Measurements from ENCODE around the gene ARL6IP4.
A peak's percentile ranks its signal among the peaks of the same experiment; 100 is the strongest.

Gene ARL6IP4

DNA sequence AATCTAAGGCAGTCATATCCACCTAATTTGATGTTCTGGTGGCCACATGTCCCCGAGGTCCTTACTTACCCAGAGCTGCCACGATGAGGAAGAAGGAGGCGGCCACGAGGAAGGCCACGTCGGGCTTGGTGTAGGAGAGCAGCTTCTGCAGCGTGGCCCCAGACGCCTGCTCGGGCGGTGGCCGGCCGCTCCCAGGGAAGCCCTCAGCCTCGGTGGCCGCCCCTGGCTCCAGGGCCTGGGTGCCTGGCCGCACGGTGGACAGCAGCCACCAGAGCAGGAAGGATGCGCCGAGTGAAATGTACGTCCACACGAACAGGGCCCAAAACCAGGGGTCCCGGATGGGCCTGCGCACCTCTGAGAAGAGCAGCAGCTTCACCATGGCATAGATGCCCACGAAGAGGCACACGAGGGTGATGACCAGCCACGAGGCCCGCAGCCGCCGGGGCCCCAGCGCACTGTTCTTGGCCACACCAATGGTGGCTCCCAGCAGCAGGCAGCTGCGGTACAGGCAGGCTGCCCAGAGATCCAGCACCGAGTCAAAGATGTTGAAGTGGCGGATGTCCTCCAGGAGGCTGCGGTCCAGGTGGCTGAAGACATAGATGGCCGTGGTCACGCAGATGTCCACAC is 20.8 kb upstream of the ARL6IP4 start:
- no peak for DNase-seq

- DNase-seq, result no peak
These were observed 20.3 kb upstream of the ARL6IP4 start for GRCh38 chr12:122960193-122960569.

DNA sequence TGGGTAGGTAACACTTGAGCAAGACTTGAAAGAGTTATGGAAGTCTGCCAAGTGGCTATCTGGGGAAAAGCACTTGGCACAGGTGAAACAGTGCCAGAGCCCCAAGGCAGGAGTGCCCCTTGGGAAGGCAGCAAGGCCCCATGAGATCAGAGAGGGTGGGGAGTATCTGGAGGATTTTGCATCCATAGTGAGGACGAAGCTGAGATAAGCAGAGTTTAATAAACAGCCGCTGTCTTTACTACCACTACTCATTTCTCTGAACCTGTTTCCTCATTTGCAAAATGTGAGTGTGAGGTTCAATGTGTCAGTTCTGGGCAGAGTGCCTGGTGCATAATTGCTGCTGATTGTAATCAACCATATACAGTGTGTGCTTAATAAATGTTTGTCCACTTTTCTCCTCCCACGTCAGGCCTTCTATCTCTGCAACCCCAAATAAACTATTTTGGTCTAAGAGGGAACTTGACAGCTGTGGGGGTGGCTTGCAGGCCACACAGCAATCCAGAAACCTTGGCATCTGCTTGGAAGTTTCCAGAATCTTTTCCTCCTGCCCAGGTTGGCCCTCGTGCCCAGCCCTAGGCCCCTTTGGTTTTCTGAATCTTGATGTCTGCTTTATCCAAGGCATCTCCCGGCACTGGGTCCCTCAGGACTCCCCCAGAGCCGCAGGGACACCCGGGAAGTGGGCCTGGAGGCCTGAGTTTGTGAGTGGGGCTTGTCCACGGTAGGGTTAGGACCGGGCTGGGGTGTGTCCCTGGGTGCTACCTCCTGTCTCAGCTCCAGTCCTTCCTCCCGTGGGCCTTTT is 18.8 kb upstream of the ARL6IP4 start:
- DNase-seq, result no peak

DNA sequence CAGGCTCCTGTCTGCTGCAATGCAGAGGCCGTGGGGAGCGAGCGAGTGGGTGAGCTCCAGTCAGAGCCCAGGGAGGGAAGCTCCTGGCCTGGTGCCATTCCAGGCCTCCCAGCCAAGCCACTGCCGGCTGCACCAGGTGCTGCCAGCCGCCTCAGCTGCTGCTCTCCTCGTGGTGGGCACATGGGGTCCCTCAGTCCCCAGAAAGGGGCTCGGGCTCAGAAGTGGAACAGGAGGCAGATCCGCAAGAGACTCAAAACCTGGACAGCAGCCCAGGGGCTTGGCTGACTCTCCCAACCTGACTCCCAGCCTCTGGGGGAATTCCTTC is 16.6 kb upstream of the ARL6IP4 start:
- DNase-seq, result no peak

GRCh38 chr12:122964439-122965257 is 15.8 kb upstream of the ARL6IP4 start:
- no peak for DNase-seq

DNA sequence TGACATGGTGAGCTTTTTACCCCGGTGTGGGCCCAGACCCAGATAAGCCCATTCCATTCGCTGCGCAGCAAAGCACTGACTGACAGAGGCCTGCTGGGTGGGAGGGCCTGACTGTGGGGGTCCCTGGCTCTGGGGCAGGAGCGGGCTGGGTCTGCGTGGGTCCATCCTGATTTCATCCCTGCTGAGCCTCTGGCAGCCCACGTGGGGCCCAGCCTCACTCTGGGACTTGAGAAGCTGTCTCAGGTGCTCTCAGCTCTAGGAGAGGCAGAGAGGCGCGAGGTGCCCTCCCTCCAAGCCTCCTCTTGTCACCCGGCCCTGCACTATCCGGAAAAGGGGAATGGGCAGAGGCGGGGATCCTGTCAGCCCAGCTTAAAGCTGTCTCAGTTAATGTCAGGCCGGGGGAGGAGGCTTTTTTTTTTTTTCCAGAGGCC is 15.1 kb upstream of the ARL6IP4 start:
- DNase-seq, result no peak

GRCh38 chr12:122965851-122966742 is 14.4 kb upstream of the ARL6IP4 start, which contains the start of gene ABCB9:
Gene ABCB9 (minus strand): TSS chr12:122966463. CDS start chr12:122960235, 6,228 bp downstream.
- peak; percentile 85 for DNase-seq

DNA sequence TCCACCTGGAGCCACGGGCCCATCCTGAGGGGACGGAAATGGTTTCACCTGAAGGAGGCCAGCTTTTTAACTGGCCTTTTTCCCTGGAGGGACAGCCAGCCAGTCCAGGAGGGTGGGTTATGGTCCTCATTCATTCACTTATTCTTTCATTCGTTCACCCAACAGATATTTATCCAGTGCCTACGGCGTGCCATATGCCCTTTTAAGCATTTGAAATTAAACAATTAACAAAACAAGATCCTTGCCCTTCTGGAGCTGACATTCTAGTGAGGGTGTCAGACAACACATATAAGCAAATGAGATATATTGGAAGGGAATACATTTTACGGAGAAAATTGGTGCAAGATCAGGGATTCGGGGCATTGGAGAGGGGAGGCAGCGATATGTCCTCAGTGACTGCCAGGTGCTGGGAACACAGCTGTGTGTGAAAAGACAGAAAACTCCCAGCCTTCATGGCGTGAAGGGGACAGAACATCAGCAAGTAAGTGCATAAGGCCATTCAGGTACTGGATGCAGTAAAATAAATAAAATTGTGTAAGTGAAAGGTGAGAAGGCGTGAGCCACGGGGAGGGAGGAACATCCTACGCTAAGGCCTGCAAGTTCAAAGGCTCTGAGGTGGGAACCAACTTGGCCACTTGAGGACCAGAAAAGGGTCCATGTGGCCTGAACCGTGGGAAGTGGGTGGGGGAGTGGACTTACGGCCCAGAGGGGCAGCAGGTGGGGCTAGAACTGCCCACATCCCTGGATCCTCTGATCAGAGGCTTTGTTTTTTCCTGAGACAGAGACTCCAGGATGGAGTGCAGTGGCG is 13.5 kb upstream of the ARL6IP4 start:
- no peak for DNase-seq

DNA sequence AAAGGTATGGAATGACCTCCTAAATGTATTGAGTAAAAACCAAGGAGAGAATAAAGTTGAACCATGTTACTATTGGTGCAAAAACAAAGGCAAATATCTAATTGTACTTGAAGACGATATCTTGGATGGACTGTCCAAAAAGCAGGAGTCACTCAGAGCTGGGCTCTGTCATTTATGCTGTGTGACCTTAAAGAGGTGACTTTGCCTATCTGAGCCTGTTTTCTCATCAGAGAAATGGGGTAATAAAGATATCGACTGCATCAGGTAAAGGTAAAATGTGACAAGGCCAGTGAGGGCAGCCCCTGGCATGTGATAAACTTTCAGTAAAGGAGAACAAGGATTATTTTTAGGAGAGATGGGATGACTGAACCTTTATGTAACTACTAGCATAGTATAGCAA is 12.4 kb upstream of the ARL6IP4 start:
- no peak for DNase-seq

DNA sequence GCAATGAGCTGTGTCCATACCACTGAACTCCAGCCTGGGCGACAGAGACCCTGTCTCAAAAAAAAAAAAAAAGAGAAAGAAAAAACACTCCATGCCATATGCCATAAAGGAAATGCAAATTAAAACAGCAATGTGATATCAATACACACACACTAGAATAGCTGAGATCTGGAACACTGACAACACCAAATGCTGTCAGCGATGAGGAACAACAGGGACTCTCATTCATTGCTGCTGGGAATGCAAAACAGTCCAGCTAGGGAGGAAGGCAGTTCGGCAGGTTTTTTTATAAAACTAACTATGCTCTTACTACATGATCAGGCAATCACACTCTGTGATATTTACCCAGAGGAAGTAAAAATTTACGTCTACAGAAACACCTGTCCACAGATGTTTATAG is 10.8 kb upstream of the ARL6IP4 start:
- no peak for DNase-seq

- peak; percentile 98 for DNase-seq
These were observed 6.1 kb upstream of the ARL6IP4 start for GRCh38 chr12:122974274-122974891.

DNA sequence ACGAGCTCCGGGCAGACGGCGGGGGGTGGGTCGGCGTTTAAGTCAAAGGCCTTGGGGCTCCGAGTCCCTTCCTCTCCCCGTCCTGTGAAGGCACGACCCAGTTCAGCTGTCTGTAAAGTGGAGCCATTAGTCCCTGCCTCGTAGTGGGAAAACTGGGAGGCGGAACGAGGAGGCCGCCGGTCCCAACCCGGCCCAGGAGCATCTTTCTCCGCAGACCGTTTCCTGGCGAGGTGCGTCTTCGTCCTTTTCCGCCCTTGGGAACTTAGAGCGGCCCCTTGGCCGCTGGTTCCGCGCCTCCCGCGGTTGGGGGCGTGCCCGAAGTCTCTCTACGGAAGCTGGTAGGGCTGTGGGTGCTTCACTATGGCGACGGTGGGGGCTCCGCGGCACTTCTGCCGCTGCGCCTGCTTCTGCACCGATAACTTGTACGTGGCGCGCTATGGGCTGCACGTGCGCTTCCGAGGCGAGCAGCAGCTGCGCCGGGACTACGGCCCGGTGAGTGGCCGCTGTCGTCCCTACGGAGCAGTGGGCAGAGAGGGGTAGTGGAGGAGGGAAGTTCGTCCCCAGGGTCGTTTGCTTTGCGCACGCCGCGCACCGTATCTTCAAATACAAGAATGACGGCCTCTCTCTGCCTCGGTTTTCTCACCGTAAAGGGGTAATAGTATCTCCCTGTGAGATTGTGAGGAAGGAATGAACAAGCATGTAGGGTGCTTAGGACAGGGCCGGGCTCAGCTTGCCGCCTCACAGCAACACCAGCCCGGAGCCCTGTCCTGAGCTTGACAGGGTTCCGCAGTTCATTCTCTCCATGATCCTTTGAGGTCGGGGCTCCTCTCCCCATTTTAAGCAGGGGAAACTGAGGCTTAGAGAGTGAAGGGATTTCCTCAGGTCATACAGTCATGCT is 5.3 kb upstream of the ARL6IP4 start, which contains the start of gene OGFOD2:
Gene OGFOD2, plus strand, starts transcription at position 353 of the 898 bp plus-strand sequence. Its CDS starts 8 bp downstream, at position 361.
- peak; percentile 87 for DNase-seq

DNA sequence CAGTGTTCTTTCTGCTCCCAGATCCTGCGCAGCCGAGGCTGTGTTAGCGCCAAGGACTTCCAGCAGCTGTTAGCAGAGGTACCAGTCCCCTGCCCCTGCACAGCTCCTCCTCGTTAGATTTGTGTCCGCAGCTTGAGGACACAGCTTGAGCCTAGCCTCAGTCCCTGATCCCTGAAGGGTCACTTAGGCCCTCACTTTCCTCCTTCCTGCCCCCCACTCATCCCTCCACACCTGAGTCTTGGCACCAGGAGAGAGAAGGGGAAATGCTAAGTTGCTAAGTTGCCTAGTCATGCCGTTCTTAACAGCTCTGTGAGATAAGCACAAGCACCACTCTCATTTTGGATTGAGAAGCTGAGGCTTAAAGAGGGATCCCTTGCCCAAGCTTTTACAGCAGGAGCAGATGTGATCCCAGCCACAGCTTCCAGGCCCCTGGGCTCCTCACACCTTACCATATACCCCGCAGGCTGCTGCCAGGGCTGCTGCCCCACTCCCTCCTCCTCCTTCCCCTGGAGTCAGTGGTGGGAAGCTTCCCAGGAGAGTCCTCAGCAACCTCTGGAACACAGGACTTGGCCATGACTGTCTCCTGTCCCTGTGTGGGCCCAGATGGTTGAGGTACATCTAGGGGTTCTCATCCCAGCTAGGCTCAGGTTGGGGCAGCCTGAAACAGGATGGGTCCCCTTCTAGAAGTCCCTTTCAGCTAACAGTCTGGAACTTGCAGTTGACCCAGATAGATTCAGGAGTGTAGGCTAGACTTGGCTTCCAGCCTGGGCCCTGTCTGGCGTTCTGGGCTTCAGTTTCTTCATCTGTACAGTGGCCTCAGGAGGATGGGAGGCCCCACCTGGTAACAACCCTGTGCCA is 4.5 kb upstream of the ARL6IP4 start:
- DNase-seq, result no peak

GRCh38 chr12:122976648-122976975 is 3.9 kb upstream of the ARL6IP4 start:
- DNase-seq, result no peak

DNA sequence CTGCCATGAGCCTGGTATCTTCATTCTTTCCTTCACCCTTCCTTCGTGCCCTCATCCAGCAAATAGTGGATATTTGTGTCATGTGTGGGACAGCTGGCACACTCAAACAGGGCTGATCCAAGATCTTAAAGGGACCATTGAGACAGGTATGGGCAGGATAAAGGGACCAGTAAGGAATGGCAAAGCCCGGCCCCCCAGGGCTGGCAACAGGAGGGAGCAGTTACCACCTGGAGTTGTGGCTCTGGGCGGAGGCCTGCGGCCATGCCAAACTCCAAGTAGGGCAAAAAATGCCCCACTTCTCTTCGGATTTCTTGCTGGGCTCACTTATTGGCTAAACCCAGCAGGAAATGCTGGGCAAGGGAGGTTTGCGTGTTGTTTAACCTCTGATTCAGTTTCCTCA is 3.3 kb upstream of the ARL6IP4 start:
- DNase-seq, result no peak

GRCh38 chr12:122977655-122978392 is 2.7 kb upstream of the ARL6IP4 start:
- DNase-seq, result no peak

DNA sequence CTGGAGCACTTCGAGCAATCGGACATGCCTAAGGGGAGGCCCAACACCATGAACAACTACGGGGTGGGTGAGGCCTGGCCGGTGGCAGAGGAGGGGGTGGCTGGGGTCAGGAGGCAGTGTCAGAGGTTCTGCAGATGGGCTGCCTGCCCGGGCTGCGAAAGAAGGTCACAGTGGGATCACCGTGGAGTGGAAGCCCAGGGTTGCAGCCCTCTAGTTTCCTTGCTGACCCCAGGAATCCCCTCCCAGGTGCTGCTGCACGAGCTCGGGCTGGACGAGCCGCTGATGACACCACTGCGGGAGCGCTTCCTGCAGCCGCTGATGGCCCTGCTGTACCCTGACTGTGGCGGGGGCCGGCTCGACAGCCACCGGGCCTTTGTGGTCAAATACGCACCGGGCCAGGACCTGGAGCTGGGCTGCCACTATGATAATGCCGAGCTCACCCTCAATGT is 1.9 kb upstream of the ARL6IP4 start:
- DNase-seq, result no peak

Data from activated CD4-positive, alpha-beta T cell treated with anti-CD3 and anti-CD28 coated beads for 1 hour (primary cell).